ENCODE data around the gene DLG2. TPM values are rescaled to one million over a fixed set of nuclear protein-coding genes. Genes with fewer than 3 reads are reported as not detected.
"Not testable (repeated sequence)": the region's sequence is repeated elsewhere in the genome, so short reads cannot be mapped to it uniquely, and the experiment has no call there.

The DLG2 gene
- polyA plus RNA-seq, 1 donor = 8.1 TPM

DNA sequence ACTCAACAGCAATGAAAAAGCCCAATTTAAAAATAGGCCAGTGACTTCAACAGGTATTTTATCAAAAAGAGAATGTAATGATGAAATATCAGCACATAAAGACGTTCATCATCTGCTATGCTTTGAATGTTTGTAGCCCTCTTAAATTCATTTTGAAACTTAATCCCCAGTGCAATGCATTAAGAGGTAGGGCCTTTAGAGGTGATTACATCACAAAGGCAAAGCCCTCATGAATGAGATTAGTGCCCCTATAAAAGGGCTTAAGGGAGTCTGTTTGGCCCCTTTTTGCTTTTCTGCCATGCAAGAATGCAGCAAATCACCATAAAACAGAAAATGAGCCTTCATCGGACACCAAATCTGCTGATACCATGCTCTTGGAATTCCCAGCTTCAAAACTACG is 637.0 kb downstream of the DLG2 start:
- H3K36me3 ChIP-seq (ENCODE audit: control insufficient read depth, insufficient read depth, low read length) = no peaks in the 10 kb centered on the region
- DNase-seq = no peak
- no peaks in the 10 kb centered on the region for H3K4me1 ChIP-seq (ENCODE audit: control insufficient read depth, insufficient read depth, low read length)
- no peaks in the 10 kb centered on the region for H3K9me3 ChIP-seq (ENCODE audit: control insufficient read depth, low read depth, low read length)
- H3K4me3 ChIP-seq (ENCODE audit: low read length) = no peak overlapping the region
- H3K27me3 ChIP-seq (ENCODE audit: control insufficient read depth, insufficient read depth, low read length) = no peaks in the 10 kb centered on the region
- H3K27ac ChIP-seq (ENCODE audit: low read length) = no peak overlapping the region
- 72% methylated on average over 2 of the region's 3 CpGs for WGBS (ENCODE audit: insufficient coverage, low lambda C conversion rate)

DNA sequence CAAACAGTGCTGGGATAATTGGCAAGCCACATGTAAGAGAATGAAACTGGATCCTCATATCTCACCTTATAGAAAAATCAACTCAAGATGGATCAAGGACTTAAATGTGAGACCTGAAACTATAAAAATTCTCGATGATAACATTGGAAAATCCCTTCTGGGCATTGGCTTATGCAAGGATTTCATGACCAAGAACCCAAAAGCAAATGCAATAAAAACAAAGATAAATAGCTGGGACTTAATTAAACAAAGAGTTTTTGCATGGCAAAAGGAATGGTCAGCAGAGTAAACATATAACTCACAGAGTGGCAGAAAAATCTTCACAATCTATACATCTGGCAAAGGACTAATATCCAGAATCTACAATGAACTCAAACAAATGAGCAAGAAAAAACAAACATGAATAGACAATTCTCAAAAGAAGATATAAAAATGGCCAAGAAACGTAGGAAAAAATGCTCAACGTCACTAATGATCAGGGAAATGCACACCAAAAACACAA is 639.4 kb downstream of the DLG2 start:
- H3K27me3 ChIP-seq (ENCODE audit: control insufficient read depth, insufficient read depth, low read length); H3K4me1 ChIP-seq (ENCODE audit: control insufficient read depth, insufficient read depth, low read length); DNase-seq; H3K27ac ChIP-seq (ENCODE audit: low read length); H3K9me3 ChIP-seq (ENCODE audit: control insufficient read depth, low read depth, low read length); H3K4me3 ChIP-seq (ENCODE audit: low read length); H3K36me3 ChIP-seq (ENCODE audit: control insufficient read depth, insufficient read depth, low read length): not testable (repeated sequence)
- 85% methylated on average over 2 of the region's 3 CpGs for WGBS (ENCODE audit: insufficient coverage, low lambda C conversion rate)

DNA sequence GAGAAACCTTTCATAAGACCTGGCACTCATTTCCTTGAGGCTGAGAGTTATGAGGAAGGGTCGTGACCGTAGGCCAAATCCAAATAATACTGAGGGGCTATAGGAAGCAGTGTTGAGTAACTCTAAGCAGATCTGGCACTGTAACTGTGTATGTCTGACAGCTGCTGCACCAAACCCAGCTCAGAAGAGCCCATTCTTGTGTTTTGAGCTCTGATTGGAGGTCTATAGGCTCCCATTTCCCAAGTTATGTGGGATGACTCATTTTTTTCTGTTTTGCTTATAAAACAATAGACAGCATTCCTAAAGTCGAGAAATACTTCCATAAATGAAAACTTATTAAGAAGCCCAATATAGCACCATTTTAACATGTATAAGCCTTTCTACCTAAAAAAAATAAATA is 645.8 kb downstream of the DLG2 start:
- Histone ChIP-seq H3K4me3 (ENCODE audit: low read length) (no peak overlapping the region), H3K36me3 (ENCODE audit: control insufficient read depth, insufficient read depth, low read length) (no peaks in the 10 kb centered on the region), H3K9me3 (ENCODE audit: control insufficient read depth, low read depth, low read length) (no peaks in the 10 kb centered on the region), H3K27ac (ENCODE audit: low read length) (no peak overlapping the region), H3K4me1 (ENCODE audit: control insufficient read depth, insufficient read depth, low read length) (no peaks in the 10 kb centered on the region), H3K27me3 (ENCODE audit: control insufficient read depth, insufficient read depth, low read length) (no peaks in the 10 kb centered on the region)
- no CpG with 5 or more reads among the region's 3 CpGs for WGBS (ENCODE audit: insufficient coverage, low lambda C conversion rate)
- DNase-seq = no peak

DNA sequence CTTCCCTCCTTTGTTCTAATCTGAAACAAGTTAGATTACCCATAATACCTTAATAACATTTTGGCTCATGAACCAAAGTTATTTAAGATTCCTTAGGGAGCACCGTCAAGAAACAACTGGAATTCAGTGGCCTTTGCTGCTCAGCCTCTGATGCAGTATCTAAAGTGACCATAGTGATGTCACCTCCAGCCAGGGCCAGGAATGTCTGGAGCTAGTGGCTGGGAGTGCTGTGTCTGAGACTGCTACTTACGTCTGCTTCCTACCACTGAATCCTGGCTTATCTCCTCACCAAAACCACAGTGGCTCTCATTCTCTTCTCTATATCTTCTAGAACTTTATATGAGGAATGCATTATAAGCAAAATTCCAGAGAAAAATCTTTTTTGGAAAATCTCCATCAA is 658.0 kb downstream of the DLG2 start:
- no CpG with 5 or more reads among the region's 2 CpGs for WGBS (ENCODE audit: insufficient coverage, low lambda C conversion rate)
- Histone ChIP-seq H3K36me3 (ENCODE audit: control insufficient read depth, insufficient read depth, low read length) (no peaks in the 10 kb centered on the region), H3K4me1 (ENCODE audit: control insufficient read depth, insufficient read depth, low read length) (no peaks in the 10 kb centered on the region), H3K27me3 (ENCODE audit: control insufficient read depth, insufficient read depth, low read length) (no peaks in the 10 kb centered on the region), H3K9me3 (ENCODE audit: control insufficient read depth, low read depth, low read length) (no peaks in the 10 kb centered on the region), H3K4me3 (ENCODE audit: low read length) (no peak overlapping the region), H3K27ac (ENCODE audit: low read length) (no peak overlapping the region)
- DNase-seq = no peak

DNA sequence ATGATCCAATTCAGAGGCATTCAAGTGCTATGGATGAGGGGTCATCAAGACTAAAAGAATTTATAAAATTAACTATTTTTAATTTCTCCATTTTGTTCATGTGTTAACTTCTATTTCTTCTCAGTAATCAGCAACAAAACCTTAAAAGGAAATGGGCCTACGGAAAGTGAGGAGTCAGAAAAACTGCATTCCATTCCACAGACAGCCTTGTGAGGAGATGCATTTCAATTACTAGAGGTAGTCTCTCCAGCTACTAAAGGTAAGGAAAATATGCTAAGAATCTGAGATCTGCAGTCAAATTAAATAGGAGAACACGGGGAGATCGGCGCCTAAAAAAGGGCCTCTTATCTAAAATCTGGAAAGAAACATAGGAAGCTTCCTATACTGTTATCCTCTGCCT is 661.7 kb downstream of the DLG2 start:
- no peaks in the 10 kb centered on the region for H3K36me3 ChIP-seq (ENCODE audit: control insufficient read depth, insufficient read depth, low read length)
- no peaks in the 10 kb centered on the region for H3K27me3 ChIP-seq (ENCODE audit: control insufficient read depth, insufficient read depth, low read length)
- H3K27ac ChIP-seq (ENCODE audit: low read length) = no peak overlapping the region
- H3K4me3 ChIP-seq (ENCODE audit: low read length) = no peak overlapping the region
- DNase-seq = no peak
- no peaks in the 10 kb centered on the region for H3K4me1 ChIP-seq (ENCODE audit: control insufficient read depth, insufficient read depth, low read length)
- WGBS (ENCODE audit: insufficient coverage, low lambda C conversion rate) = 60% methylated on average over 1 of the region's 4 CpGs
- H3K9me3 ChIP-seq (ENCODE audit: control insufficient read depth, low read depth, low read length) = no peaks in the 10 kb centered on the region

DNA sequence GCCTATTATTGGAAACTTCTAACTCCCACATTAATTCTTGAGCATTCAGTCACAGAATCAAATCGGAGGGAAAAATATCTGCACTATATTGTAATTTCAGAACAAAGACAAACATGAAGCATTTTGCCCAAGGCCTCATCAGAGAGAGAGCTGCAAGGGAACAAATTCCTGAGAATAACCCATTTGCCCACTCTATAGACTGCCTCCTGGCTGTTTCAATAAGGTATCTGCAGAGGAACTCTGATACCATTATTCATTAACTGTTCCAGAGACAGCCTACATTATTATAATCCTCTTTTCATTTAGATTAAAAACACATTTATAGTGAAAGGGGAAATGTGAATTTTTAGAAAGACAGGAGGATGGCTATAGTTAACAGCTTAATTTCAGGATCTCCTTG is 663.9 kb downstream of the DLG2 start:
- Histone ChIP-seq H3K4me1 (ENCODE audit: control insufficient read depth, insufficient read depth, low read length) (no peaks in the 10 kb centered on the region), H3K9me3 (ENCODE audit: control insufficient read depth, low read depth, low read length) (no peaks in the 10 kb centered on the region), H3K36me3 (ENCODE audit: control insufficient read depth, insufficient read depth, low read length) (no peaks in the 10 kb centered on the region), H3K4me3 (ENCODE audit: low read length) (no peak overlapping the region), H3K27me3 (ENCODE audit: control insufficient read depth, insufficient read depth, low read length) (no peaks in the 10 kb centered on the region), H3K27ac (ENCODE audit: low read length) (no peak overlapping the region)
- no CpG with 5 or more reads among the region's 1 CpG for WGBS (ENCODE audit: insufficient coverage, low lambda C conversion rate)
- DNase-seq = no peak

DNA sequence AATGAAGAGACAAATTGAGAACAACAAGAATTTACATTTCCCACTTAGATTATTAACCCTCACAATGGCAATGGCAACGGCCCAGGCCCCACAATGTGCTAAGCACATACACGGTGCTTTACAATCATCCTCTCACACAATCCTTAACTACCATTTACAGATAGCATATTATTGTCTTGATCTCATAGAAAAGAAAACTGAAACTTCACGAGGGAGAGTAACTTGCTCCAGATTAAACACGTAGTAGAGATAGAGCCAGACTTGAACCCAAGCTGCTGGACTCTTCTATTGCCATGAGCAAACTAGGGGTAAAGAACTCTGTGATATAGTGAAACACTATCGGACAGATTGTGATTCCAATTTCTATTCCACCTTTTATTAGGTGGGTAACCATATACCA is 665.1 kb downstream of the DLG2 start:
- Histone ChIP-seq H3K27ac (ENCODE audit: low read length) (no peak overlapping the region), H3K4me3 (ENCODE audit: low read length) (no peak overlapping the region), H3K9me3 (ENCODE audit: control insufficient read depth, low read depth, low read length) (no peaks in the 10 kb centered on the region), H3K27me3 (ENCODE audit: control insufficient read depth, insufficient read depth, low read length) (no peaks in the 10 kb centered on the region), H3K36me3 (ENCODE audit: control insufficient read depth, insufficient read depth, low read length) (no peaks in the 10 kb centered on the region), H3K4me1 (ENCODE audit: control insufficient read depth, insufficient read depth, low read length) (no peaks in the 10 kb centered on the region)
- DNase-seq = no peak
- 86% methylated on average over 1 of the region's 5 CpGs for WGBS (ENCODE audit: insufficient coverage, low lambda C conversion rate)

DNA sequence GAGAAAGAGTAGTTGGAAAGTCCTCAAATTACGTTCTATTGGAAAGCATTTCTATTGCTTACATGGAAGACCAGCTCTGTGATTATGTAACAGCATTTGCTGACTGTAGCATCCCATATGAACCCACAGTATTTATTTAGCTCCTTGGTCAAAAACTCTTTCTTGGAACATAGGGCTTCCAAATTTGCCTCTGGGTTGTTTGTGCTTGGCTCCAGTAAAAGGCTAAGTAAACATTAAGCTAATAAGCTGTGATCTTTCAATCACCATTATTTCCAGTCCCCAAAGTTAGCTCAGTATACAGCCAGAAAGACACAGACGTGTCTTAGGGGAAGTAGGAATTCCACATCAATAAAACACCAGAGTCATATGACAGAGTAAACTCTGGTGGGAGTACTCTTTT is 668.8 kb downstream of the DLG2 start:
- H3K4me3 ChIP-seq (ENCODE audit: low read length) = no peak overlapping the region
- no peaks in the 10 kb centered on the region for H3K27me3 ChIP-seq (ENCODE audit: control insufficient read depth, insufficient read depth, low read length)
- no peak overlapping the region for H3K27ac ChIP-seq (ENCODE audit: low read length)
- WGBS (ENCODE audit: insufficient coverage, low lambda C conversion rate) = no CpG with 5 or more reads among the region's 2 CpGs
- peak in 1 of 2 donors; percentile 7 for DNase-seq
- no peaks in the 10 kb centered on the region for H3K36me3 ChIP-seq (ENCODE audit: control insufficient read depth, insufficient read depth, low read length)
- H3K9me3 ChIP-seq (ENCODE audit: control insufficient read depth, low read depth, low read length) = no peaks in the 10 kb centered on the region
- H3K4me1 ChIP-seq (ENCODE audit: control insufficient read depth, insufficient read depth, low read length) = no peaks in the 10 kb centered on the region

DNA sequence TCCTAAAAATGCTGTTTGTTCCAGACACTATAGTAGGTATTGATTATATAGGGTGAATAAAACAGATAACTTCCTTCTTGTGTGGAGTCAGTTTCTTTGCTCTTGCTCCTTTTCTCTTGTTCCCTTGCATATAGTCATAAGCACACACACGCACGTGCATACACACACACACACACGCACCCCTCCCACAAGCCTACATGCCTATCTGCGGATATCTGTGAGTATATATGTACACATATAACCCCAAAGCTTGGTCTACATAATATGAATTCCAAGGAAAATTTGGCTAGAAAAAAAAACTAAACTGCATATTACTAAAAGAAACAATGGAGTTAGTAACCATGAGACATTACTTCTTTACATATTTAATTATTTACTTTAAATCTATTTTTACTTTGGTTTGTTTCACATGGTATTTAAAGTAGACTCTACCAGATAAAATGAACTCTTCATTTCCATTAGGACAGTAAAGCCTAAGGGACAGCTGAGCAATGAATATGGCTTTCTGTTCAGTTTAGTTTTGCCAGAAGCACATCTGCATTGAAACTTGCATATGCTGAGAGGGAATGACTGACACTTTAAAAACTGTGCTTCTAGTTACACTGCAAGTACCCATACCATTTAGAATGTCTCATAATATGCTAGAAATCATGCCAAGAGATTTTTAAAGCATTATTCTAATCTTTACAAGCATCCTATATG is 676.4 kb downstream of the DLG2 start:
- H3K27me3 ChIP-seq (ENCODE audit: control insufficient read depth, insufficient read depth, low read length) = no peaks in the 10 kb centered on the region
- no peak overlapping the region for H3K4me3 ChIP-seq (ENCODE audit: low read length)
- H3K36me3 ChIP-seq (ENCODE audit: control insufficient read depth, insufficient read depth, low read length) = no peaks in the 10 kb centered on the region
- WGBS (ENCODE audit: insufficient coverage, low lambda C conversion rate) = no CpG with 5 or more reads among the region's 4 CpGs
- no peaks in the 10 kb centered on the region for H3K9me3 ChIP-seq (ENCODE audit: control insufficient read depth, low read depth, low read length)
- no peak for DNase-seq
- no peaks in the 10 kb centered on the region for H3K4me1 ChIP-seq (ENCODE audit: control insufficient read depth, insufficient read depth, low read length)
- no peak overlapping the region for H3K27ac ChIP-seq (ENCODE audit: low read length)

DNA sequence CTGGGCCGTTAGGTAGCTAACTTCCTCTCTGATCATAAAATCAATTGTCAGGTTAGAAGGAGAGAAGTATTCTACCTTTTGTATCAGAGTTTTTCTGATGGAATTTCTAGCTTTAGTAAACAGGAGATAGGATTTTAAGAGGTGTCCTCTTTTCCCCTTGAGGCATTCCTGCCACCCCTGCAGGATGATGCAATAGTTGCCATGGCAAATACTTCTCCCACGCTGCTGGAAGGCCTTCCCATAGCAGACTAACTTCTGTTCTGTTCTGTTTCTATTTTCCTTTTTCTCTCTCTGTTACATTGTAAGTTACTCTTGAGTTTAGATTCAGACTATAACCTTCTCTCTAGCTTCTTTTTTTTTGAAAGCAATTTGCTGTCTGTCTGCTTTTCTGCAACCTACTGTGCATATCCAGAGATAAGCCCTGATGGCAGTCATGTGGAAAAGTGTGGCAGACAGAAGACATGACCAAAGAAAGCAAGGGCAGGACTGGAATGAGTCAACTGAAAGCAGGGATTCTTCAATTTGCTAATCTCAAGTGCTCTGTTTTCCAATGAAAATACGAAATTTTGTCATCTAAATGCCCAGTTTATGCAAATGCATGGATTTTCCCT is 679.1 kb downstream of the DLG2 start:
- Histone ChIP-seq H3K27me3 (ENCODE audit: control insufficient read depth, insufficient read depth, low read length) (no peaks in the 10 kb centered on the region), H3K27ac (ENCODE audit: low read length) (no peak overlapping the region), H3K4me3 (ENCODE audit: low read length) (no peak overlapping the region), H3K4me1 (ENCODE audit: control insufficient read depth, insufficient read depth, low read length) (no peaks in the 10 kb centered on the region), H3K9me3 (ENCODE audit: control insufficient read depth, low read depth, low read length) (peaks cover 8% of the 10 kb centered on the region), H3K36me3 (ENCODE audit: control insufficient read depth, insufficient read depth, low read length) (no peaks in the 10 kb centered on the region)
- WGBS (ENCODE audit: insufficient coverage, low lambda C conversion rate) = 67% methylated on average over 1 of the region's 3 CpGs
- DNase-seq = no peak

DNA sequence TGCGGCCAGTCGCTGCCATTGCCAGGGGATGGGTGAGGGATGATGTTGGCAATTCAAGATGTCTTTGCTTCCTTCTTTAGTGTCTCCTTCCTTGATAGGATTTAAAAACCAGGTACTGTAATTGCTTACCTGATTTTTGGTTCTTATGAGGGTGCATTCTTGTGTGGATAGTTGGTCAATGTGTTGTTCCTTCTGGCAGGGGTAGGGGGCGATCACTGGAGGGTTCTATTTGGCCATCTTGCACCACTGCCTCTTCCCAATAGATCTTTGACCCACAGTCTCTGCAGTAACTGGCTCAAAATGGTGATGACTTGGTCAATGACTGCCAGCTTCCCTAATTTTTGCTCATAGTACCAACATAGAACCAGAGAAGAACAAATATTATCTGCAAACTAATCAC is 680.1 kb downstream of the DLG2 start:
- peaks cover 9% of the 10 kb centered on the region for H3K9me3 ChIP-seq (ENCODE audit: control insufficient read depth, low read depth, low read length)
- no peak for DNase-seq
- no peaks in the 10 kb centered on the region for H3K27me3 ChIP-seq (ENCODE audit: control insufficient read depth, insufficient read depth, low read length)
- H3K27ac ChIP-seq (ENCODE audit: low read length) = no peak overlapping the region
- H3K4me3 ChIP-seq (ENCODE audit: low read length) = no peak overlapping the region
- WGBS (ENCODE audit: insufficient coverage, low lambda C conversion rate) = no CpG with 5 or more reads among the region's 3 CpGs
- H3K4me1 ChIP-seq (ENCODE audit: control insufficient read depth, insufficient read depth, low read length) = no peaks in the 10 kb centered on the region
- no peaks in the 10 kb centered on the region for H3K36me3 ChIP-seq (ENCODE audit: control insufficient read depth, insufficient read depth, low read length)
